Measurements from ENCODE around the gene JAK1.

JAK1 gene

GRCh38 chr1:64917907-64918306, 48.4 kb downstream of the JAK1 start:
- DNase-seq: no peak

- peak; percentile 86 for DNase-seq
Observed at GRCh38 chr1:64917328-64917861, 49.0 kb downstream of the JAK1 start.

- peak; percentile 58 for DNase-seq
Observed at GRCh38 chr1:64915381-64916274, 50.7 kb downstream of the JAK1 start.

GRCh38 chr1:64913361-64914015, 52.9 kb downstream of the JAK1 start:
- no peak for DNase-seq

DNA sequence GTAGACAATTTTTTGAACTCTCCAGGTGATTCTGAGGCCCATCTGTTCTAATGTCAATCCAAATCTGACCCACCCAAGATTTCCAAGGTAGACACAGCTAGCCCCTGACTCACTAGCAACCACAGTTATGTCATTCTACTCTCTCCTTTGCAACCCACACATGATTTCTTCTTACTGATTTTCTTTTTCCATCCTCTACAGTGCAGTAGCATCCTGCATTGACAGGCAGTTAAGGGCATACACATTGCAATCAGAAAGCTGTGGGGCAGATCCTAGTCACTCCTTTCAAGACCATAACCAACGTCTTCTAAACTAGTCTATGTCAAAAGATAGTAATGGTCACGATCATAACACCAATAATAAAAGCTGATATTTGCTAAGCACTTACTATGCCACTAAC, 54.2 kb downstream of the JAK1 start:
- no peak for DNase-seq

- DNase-seq: no peak
Observed at GRCh38 chr1:64911326-64911725, 55.0 kb downstream of the JAK1 start.

DNA sequence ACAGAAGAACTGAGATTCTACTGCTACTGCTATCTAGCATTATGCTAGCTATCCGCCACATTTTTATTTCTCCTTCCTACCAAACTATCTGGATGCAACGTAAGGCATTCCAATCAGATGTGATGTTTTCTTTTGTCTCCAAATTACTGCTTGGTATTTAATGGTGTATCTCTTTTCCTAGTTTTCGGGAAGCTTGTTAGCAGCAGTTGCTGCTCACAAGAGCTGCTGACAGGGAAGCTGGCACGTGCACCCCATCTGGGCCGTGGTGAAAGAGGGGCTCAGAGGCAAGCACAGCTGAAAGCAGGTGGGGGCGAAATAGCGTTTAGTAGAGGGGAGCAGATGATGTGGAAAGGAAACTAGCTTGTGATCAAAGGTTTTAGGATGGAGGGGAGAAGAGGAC, 57.3 kb downstream of the JAK1 start:
- no peak for DNase-seq

- DNase-seq: no peak
Observed at GRCh38 chr1:64908575-64908974, 57.8 kb downstream of the JAK1 start.

DNA sequence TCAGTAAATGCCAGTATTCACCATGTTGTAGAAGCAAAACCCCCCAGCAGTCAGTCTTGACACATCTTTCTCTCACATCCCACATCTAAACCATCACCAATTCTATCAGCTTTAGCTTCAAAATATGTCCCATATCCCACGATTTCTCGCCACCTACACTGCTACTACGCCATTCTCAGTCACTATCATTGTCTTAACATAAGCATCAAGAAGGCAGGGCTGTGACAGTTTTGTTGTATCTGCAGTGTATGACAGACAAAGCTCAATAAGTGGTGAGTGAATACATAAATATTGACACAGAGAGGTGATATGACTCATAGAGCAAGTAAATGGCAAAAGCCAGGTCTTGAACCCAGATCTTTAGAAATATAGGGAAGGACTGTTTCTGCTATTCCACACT, 59.9 kb downstream of the JAK1 start:
- no peak for DNase-seq

DNA sequence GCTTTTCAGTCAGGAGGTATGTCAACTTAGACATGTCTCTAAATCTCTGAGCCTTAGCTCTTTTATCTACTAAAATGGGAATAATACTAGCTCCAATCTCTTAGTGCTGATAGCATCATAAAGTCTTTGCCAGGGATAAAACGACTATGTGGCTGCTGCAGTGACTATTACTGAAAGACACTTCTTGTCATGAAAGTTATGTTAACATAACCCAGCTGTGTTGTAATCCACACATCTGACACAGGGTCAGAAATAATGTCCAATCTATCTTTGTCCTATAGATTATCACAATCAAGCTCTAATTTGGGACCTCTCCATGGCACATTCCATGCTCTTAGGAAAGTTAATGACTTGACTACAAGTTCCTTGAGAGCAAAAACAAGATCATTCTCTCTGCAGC, 62.8 kb downstream of the JAK1 start:
- DNase-seq: no peak

DNA sequence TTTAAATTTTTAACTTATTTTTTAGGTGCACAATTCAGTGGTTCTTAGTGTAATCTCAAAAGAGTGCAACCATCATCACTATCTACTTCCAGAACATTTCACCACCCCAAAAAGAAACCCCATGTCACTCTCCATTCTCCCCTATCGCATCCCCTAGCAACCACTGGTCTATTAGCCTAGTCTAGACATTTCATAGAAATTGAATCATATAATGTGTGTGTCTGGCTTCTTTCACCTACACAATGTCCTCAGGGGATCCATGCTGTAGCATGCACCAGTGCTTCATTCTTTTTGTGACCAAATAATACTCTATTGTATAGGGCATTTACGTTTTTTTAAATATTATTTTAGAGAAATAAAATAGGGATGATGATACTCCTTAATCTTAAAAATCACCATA, 64.7 kb downstream of the JAK1 start:
- no peak for DNase-seq

DNA sequence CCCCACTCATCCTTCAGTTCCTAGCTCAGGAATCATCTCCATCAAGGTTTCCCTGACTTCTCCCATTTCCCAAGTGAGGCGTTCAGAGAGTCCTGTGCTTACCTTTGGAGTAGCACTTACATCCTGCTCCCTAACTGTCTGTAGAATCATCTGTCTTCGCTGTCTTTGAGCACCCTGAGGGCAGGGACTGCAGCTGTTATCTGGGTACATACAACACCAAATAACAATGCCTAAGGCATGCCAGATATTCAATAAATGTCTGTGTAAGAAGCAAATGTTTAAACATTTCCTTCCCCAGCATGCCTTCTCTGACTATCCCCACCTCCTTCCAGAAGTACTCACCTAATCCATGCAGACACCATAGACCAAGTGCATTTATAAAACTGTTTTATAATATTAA, 65.4 kb downstream of the JAK1 start:
- DNase-seq: no peak

- peak; percentile 89 for DNase-seq
Observed at GRCh38 chr1:64898107-64898861, 68.1 kb downstream of the JAK1 start.

DNA sequence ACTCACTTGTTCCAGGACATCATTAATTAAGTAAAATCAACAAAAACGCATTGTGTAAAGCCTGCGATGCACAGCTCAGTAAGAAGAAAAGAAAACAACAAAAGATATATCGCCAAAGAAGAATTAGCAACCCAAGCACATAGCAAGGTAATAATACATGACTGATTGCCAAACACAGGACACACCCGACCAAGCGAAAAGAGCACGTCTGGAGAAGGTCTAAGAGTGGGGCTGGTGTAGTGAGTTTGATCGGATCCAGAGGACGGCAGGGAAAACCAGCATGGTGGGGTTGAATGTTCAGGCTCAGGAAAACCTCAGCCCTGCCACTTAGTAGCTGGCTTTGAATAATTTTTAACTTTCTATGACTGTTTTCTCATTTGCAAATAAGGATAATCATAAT, 69.8 kb downstream of the JAK1 start:
- DNase-seq: no peak

DNA sequence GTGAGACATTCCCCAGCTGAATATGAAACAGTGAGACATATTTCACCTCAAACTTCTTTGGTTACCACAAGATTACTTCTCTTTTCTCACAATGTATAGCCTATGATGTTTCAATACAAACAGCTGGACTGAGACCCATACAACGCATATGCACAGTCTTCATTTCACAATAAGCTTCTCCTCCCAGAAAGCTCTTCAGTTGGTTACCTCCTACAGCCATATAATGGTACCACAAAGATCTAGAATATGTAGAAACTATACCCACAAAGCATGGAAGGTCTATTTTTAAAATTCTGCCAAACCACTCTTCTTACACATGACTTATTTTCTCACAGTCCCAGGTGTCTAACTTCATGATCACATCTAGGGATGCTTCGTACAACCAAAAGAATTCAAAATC, 70.8 kb downstream of the JAK1 start:
- no peak for DNase-seq

GRCh38 chr1:64894438-64895196, 71.7 kb downstream of the JAK1 start:
- DNase-seq: no peak

DNA sequence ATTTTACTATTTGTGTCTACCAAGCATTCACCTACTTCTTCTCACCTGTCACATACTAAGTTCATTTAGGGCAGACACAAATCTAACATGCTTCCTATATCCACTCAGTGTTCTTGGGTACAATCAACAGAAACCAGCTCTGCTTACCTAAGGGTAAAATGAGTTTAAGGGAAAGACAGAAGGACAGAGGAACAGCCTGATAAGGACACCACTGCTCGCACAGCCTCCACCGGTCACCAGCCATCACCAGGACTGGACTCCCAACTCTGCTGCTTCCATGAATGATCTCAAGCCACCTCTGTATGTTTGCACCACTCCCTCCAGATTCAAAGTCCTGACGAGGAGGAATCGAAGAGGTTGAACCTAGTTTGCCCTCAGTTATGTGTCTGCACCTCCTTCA, 72.4 kb downstream of the JAK1 start:
- DNase-seq: no peak

- DNase-seq: no peak
Observed at GRCh38 chr1:64892576-64893573, 73.5 kb downstream of the JAK1 start.

DNA sequence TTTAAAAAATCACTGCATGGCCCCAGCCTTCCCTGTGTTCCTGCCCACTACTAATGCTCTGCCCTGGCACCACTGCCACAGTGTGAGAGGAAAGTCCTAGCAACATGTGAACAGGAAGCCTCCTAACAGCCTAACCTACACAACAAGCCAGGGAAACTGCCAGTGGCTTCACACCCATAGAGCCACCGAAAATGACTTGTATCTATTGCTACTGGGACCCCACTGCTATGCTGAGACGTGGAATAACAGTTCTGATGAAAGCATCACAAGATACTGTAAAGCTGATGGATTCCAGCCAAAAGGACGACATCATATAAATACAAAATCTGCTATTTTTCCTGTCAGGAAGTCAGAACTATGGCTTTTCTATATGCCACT, 74.9 kb downstream of the JAK1 start:
- DNase-seq: no peak

- no peak for DNase-seq
Observed at GRCh38 chr1:64890699-64891447, 75.5 kb downstream of the JAK1 start.

All from amniotic stem cell (primary cell).